Right lobe of liver (tissue), 6 donors: ENCODE results near the gene CX3CR1. TPM values are rescaled to one million over a fixed set of nuclear protein-coding genes. Genes with fewer than 3 reads are reported as not detected.

ENCODE experiments used
- ATAC-seq, 4 donors: fragments of 200-7000 bp; cut with Tn5 transposase; one replicate each; pipeline ENCODE4 v1.9.1; 2020; ENCODE audit warnings: mild to moderate bottlenecking in 4 of 4, moderate library complexity in 4 of 4
- DNase-seq, 3 donors: peaks; one replicate each; pipeline ENCODE4 v3.0.0-alpha.2; 2020
- H3K27ac ChIP-seq, 3 donors: fragments of 200-600 bp; one replicate each; pipeline ENCODE4 v1.8.0; 2022
- H3K27me3 ChIP-seq, 2 donors: fragments of 200-600 bp; one replicate each; pipeline ENCODE4 v1.8.0; 2022
- H3K36me3 ChIP-seq, 4 donors: fragments of 200-600 bp; sonication (generic) in 1 of 4; one replicate each; pipeline versions ENCODE4 v1.5.1 to v1.8.0; 2017 to 2022; ENCODE audit warnings: control low read depth in 1 of 4
- H3K4me1 ChIP-seq, 4 donors: fragments of 200-600 bp; sonication (generic) in 1 of 4; one replicate each; pipeline versions ENCODE4 v1.5.1 to v1.8.0; 2017 to 2022; ENCODE audit warnings: control low read depth in 1 of 4
- H3K4me3 ChIP-seq, 3 donors: fragments of 200-600 bp; one replicate each; pipeline ENCODE4 v1.8.0; 2022
- H3K9me3 ChIP-seq, 4 donors: fragments of 200-600 bp; sonication (generic) in 1 of 4; one replicate each; pipeline versions ENCODE4 v1.5.1 to v1.8.0; 2017 to 2022; ENCODE audit warnings: control low read depth in 1 of 4
- POLR2A ChIP-seq: fragments of 450-650 bp; IDR thresholded peaks from one replicate; pipeline ENCODE4 v1.6.1; 2017; ENCODE audit warnings: antibody characterized with exemption, mild to moderate bottlenecking
- WGBS: methylation state at CpG from one replicate; pipeline ENCODE4 v1.1.6; 2018; ENCODE audit warnings: low coverage, low lambda C conversion rate; ENCODE audit not compliant: insufficient coverage; ENCODE audit errors: missing lambda C conversion rate; 5-methylcytosine and 5-hydroxymethylcytosine counted together
- intact Hi-C, 2 donors: fragments of 100-400 bp; cut with DNase I; formaldehyde crosslinking; loops; one replicate each; pipeline versions ENCODE4 v1.11.2 to v1.14.1; 2022
- long read RNA-seq: library from polyadenylated mRNA; unstranded; transcript quantifications from one replicate; pipeline ENCODE4 v2.0.0, GENCODE V29; 2019
- total RNA-seq, 6 experiments: library from RNA; depleted of rRNA in 2 of 6; stranded (reverse); fragments of >200 nt in 2 of 6; fragmentation: NEBNext Ultra II Directional in 3 of 6; extraction: Animal tissue kit (Norgen Biotek cat#: 25700) in 3 of 6; gene quantifications; one replicate each; pipeline versions ENCODE4 v1.1.0 to v1.2.4, GENCODE V29; 2016 to 2023
- TF ChIP-seq, protein P1 (sequence below), 4 donors: fragments of 200-600 bp in 3 of 4; fragments of 450-650 bp in 1 of 4; IDR thresholded peaks; one replicate each; pipeline versions ENCODE4 v1.5.1 to v1.8.0; 2016 to 2022; ENCODE audit warnings: antibody characterized with exemption in 4 of 4, mild to moderate bottlenecking in 2 of 4
- donor health status: DM: no; HTN: yes; CAD: no.
- donor health status: DM: no; HTN: no; CAD: no.
- donor health status: DM: no; HTN: no; CAD: no.
- donor health status: DM: no; HTN: yes; CAD: no.
- donor health status: DM: no; HTN: yes; CAD: no.

Gene CX3CR1, protein sequence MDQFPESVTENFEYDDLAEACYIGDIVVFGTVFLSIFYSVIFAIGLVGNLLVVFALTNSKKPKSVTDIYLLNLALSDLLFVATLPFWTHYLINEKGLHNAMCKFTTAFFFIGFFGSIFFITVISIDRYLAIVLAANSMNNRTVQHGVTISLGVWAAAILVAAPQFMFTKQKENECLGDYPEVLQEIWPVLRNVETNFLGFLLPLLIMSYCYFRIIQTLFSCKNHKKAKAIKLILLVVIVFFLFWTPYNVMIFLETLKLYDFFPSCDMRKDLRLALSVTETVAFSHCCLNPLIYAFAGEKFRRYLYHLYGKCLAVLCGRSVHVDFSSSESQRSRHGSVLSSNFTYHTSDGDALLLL
- 1 to 10 TPM in 1 of 6 experiments, under 1 TPM in 4, not detected in 1; 0.25 to 1.8 (median 0.72) TPM for total RNA-seq
- long read RNA-seq = 0 reads

DNA sequence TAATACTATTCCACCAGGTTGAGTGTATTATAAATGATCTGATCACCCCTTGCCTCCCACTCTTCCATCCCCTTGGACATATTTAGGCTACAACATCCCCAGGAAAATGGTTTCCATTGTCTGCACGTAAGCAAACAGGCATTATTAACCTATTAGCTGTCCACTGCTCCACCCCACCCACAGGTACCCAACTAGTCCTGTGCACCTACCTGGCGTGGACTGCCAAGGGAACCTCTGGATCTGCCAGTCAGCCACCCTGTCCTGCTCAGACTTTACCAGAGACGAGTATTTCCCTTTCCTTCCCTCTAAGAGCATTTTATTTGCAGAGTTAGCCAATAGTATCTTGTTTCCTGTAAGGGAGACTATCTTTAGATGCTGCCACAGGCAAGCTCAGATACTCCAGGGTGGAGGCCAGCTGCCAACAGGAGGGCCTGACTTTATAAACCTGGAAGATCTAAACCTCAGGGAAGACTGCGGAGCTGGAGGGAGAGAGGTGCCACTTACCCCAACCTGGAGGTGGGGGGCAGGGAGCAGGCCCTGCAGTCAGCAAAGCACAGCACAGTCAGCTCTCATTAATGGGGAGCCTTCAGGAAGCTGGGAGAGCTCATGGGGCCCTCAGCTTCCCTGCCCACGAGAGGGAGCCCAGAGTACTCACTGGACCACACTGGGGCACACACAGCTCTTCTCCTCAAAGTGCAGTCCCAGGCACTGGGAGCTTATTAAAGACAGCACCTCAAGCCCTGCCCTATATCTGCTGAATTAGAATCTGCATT, at the start of gene CX3CR1:
TSS of gene CX3CR1 (minus strand) at position 292 of the 773 bp plus-strand sequence. CDS start 13,527 bp downstream, outside the sequence.
- TF ChIP-seq, protein P1, sequence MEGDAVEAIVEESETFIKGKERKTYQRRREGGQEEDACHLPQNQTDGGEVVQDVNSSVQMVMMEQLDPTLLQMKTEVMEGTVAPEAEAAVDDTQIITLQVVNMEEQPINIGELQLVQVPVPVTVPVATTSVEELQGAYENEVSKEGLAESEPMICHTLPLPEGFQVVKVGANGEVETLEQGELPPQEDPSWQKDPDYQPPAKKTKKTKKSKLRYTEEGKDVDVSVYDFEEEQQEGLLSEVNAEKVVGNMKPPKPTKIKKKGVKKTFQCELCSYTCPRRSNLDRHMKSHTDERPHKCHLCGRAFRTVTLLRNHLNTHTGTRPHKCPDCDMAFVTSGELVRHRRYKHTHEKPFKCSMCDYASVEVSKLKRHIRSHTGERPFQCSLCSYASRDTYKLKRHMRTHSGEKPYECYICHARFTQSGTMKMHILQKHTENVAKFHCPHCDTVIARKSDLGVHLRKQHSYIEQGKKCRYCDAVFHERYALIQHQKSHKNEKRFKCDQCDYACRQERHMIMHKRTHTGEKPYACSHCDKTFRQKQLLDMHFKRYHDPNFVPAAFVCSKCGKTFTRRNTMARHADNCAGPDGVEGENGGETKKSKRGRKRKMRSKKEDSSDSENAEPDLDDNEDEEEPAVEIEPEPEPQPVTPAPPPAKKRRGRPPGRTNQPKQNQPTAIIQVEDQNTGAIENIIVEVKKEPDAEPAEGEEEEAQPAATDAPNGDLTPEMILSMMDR (IDR thresholded peaks at IDR 0.05) = no peak
- no peak for TF ChIP-seq POLR2A
- Histone ChIP-seq H3K27ac (no peak within 1 kb of the TSS), H3K36me3 (no peaks in the 10 kb centered on the region), H3K27me3 (no peaks in the 10 kb centered on the region), H3K4me3 (no peak within 1 kb of the TSS), H3K4me1 (peaks cover 0 to 2% (median 0%) of the 10 kb centered on the region in 4 donors), H3K9me3 (no peaks in the 10 kb centered on the region)
- 55% methylated on average over 4 of the region's 5 CpGs for WGBS
- intact Hi-C loops = loop anchor here (5.0 to 10.0 kb wide), 4 partner anchors 78 to 175 kb away; partner anchors contain the start of genes GORASP1 (in 1 of the 2) and TTC21A (in 1 of the 2)
- DNase-seq = peak in 1 of 3 donors; percentile 33
- ATAC-seq = peak in 2 of 4 donors; percentile 17 to 18

DNA sequence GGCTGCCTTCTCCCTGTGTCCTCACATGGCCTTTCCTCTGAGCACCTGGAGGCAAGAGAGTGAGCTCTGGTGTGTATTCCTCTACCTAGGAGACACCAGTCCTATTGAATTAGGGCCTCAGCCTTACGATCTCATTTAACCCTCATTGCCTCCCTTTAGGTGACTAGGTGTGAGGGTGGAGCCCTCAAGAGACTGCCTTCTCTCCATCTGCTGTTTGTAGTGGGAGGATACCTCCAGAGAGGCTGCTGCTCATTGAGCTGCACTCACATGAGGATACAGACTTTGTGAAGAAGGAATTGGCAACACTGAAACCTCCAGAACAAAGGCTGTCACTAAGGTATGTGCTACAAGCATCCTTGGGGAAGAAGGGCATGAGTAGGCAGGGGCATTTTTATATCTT, 49.7 kb upstream of the CX3CR1 start, which contains the start of gene CCR8:
TSS of gene CCR8 (plus strand) at position 217 of the 400 bp plus-strand sequence. CDS start 2,623 bp downstream, outside the sequence.
- Histone ChIP-seq H3K27me3 (no peaks in the 10 kb centered on the region), H3K27ac (no peak within 1 kb of the TSS), H3K9me3 (no peaks in the 10 kb centered on the region), H3K4me1 (no peaks in the 10 kb centered on the region), H3K4me3 (no peak within 1 kb of the TSS), H3K36me3 (no peaks in the 10 kb centered on the region)
- intact Hi-C loops = no loop called here
- ATAC-seq = no peak
- no peak for TF ChIP-seq POLR2A
- TF ChIP-seq, protein P1 (IDR thresholded peaks at IDR 0.05) = no peak
- 88% methylated on average over 1 of the region's 1 CpG for WGBS
- no peak for DNase-seq

DNA sequence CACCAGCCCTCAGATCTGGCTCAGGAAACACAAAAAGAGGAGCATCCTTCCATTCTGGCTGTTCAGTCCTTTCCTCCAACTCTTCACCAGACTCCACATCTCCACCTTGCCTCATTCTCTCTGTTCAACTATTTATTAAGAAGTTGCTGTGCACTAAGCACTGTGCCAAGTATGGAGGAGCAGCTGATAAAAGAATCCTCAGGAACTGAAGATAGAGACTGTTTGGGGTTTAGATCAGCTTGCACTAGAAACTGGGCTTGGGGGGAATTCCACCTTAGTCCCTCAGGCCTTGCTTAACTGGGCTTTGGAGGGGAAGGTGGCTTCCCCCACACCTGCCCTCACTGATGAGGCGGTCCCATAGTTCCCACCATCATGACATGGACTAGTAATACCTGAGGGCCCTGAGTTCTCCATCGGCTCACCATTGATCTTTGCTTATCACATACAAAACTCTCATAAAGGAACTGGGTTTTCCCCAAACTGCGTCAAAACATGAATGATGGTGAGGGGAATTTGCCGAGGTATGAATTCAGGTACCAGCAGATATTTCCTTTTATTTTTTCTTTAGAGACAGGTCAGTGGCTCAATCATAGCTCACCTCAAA, 48.0 kb upstream of the CX3CR1 start:
- intact Hi-C loops = no loop called here
- DNase-seq (no peak), ATAC-seq (no peak)
- H3K4me1 ChIP-seq = no peaks in the 10 kb centered on the region
- H3K9me3 ChIP-seq = no peaks in the 10 kb centered on the region
- no peak for TF ChIP-seq POLR2A
- TF ChIP-seq, protein P1 (IDR thresholded peaks at IDR 0.05) = no peak
- no peaks in the 10 kb centered on the region for H3K36me3 ChIP-seq
- 80% methylated on average over 4 of the region's 4 CpGs for WGBS
- no peaks in the 10 kb centered on the region for H3K27me3 ChIP-seq
- no peak overlapping the region for H3K27ac ChIP-seq
- no peak overlapping the region for H3K4me3 ChIP-seq

DNA sequence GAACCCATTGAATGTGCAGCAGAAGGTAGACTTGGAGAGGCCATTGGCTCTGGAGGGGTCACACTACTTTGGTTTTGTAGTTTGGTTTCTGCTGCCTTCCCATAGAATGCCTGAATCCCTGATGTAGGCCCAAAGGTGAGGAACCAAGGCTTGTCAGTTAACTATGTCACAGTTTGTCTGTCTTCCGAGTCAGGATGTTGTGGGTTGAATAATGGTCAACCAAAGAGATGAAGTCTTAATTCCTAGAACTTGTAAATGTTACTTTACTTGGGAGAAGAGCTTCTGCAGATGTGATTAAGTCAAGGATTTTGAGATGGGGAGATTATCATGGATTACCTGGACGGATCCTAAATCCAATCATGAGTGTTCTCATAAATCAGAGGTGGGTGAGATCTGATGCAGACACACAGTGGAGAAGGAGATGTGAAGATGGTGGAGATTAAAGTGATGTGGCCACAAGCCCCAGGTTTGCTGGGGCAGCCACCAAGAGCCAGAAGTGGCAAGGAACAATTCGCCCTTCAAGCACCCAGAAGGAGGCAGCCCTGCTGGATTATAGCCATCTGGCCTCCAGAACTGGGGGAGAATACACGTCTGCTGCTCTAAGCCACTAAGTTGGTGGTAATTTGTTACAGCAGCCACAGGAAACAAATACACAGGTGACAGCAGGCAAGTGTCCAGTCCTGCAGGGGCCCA, 47.4 kb upstream of the CX3CR1 start:
- no peaks in the 10 kb centered on the region for H3K27me3 ChIP-seq
- ATAC-seq (no peak), DNase-seq (no peak)
- no peaks in the 10 kb centered on the region for H3K4me1 ChIP-seq
- intact Hi-C loops = no loop called here
- no peaks in the 10 kb centered on the region for H3K9me3 ChIP-seq
- 86% methylated on average over 3 of the region's 4 CpGs for WGBS
- TF ChIP-seq POLR2A = no peak
- TF ChIP-seq, protein P1 (IDR thresholded peaks at IDR 0.05) = no peak
- H3K4me3 ChIP-seq = no peak overlapping the region
- no peaks in the 10 kb centered on the region for H3K36me3 ChIP-seq
- no peak overlapping the region for H3K27ac ChIP-seq
